ENCODE results near the gene ITGA1.
"Not testable (repeated sequence)": the region's sequence is repeated elsewhere in the genome, so short reads cannot be mapped to it uniquely, and the experiment has no call there.

ITGA1 gene

DNA sequence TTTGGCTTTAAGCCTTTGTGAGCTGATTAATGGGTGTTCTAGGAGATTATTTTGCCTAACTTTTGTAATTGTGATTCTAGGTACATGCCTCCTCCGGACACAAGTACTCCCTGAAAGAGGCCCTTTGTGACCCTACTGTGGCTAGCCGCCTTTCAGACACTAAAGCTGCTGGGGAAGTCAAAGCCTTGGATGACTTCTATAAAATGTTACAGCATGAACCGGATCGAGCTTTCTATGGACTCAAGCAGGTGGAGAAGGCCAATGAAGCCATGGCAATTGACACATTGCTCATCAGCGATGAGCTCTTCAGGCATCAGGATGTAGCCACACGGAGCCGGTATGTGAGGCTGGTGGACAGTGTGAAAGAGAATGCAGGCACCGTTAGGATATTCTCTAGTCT, 13.6 kb downstream of the ITGA1 start:
- no peak for DNase-seq (ENCODE audit: low read depth)

DNA sequence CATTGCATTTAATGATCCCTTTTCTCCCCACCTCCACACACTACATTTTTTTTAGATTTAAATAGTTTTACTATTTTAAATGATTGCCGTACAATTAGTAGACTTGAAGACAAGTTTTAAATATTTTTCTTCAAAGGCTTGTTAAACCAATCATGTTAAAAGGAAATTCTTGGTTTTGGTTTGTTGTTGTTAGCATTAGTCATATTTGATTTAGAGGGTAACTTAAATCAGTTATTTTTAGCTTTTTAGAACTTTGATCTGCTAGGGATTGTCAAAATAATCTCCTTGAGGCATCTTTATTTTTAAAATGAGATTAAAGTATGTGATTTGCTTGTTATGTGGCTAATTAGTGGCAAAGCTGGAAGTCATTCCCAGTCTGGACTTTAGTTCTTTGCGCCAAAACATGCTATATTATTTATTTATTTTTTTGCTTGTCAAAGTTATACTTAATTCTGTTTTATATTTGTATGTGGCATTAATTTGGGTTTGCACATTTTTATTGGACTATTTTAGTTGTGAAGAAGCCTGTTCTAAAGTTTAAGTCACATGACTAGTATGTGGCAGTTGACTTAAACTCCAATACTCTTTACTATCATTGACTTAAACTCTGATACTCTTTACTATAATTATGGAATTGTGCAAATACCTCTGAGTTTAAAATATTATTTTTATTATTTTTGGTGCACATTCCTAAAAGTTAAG, 14.7 kb downstream of the ITGA1 start:
- no peak for DNase-seq (ENCODE audit: low read depth)

DNA sequence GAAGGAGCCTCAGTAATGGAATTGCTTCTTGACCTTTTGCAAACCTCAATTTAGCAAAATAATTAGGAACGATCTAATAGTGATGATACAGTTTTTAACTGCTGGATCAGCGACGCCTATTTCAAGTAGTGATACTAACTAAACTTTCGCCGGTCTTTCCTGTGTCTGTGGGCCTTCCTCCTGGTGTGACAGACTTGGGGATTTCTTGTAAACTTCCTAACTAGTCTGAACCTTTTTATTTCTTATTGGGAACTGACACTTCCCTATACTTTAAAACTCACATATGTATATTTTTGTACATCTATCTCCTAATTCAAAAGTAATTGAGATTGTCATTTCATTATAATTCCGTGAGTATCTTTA, 15.2 kb downstream of the ITGA1 start:
- DNase-seq (ENCODE audit: low read depth), result no peak

DNA sequence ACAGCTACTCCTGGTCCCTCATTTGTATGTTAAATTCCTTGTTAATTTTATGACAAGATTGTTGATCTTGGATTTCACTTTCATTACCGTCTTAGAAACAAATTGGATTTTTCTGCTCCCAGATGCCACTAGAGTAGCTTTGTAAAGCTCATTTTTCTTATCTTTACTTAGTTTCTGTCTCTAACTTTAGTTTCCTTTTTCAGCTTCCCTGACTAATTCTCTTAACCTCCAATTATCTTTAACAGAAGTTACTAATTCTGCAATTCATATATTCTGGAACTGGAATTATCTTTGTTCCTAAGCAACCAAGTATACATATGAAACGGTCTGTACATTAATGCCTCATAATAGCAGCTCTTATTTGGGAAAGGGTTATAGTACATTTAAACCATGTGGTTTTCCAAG, 16.7 kb downstream of the ITGA1 start:
- DNase-seq (ENCODE audit: low read depth), result no peak

DNA sequence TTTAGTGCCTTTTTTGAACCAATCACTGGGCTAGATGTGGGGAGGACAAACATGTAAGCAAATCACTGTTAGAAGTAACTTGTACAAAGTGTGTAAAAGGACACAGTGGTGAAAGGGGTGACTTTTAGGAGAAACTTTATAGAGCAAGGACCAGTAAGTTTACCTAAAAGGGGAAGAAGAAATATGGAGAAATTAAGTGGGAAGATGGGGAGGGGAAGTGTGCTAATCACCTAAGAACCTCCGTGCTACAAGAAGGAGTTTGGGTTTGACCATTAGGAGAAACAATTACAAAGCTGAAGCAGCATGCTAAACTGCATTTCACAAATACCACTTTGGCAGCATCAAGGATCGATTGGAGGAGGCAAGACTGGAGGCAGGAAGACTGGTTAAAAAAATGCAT, 17.3 kb downstream of the ITGA1 start:
- DNase-seq (ENCODE audit: low read depth), result no peak

DNA sequence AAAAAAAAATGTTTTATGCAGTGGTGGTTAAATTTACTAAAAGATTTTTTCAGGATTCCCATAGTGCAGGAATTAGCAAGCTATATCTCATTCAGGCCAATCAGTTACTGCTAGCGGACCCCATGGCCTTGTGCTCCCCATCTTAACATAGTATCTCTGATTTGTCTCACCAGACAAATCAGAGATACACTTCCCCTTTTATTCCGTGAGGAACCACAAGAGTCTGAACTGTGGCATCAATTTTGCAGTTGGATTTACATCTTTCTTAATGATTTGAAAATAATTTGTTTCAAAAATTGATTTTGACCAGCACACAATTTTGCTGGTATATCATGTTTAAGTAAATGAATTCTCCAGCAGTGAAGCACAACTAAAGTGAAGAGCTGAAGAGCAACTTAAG, 17.9 kb downstream of the ITGA1 start:
- DNase-seq (ENCODE audit: low read depth), result no peak

DNA sequence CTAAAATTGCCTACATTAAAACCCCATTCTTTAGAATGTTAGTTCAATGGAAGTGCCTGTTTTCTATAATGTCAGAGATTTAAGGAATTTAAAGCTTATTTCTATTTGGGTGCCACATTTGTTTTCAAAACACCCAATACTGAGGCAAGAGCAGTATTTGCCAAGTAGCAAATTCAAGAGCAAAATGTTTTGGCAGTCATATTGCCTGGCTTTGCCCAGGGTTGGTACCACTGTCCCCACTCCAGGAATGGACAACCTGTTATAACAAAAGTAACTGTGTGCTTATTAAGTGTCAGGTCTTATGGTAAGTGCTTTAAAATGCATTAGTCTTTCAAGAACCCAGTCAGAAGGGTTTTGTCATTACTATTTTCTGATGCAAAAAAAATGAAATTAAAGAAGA, 19.3 kb downstream of the ITGA1 start:
- DNase-seq (ENCODE audit: low read depth), result no peak

DNA sequence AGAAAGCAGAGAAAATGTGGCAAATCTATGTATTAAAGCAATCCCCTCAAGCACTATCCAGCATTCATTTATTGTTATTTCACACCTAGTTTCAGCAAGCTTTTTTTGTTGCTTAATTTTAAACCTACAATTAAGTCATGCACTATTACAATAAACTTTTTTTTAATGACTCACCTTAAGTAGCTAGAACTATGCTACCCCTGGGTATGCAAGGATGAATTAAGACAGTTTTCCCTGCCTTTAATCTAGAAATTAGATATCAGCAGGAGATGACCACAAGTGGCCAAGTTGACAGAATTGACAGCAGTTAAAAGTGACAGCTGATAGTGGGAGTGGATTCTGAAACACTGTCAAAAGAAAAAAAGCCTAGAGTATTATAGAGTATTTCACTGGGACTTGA, 20.0 kb downstream of the ITGA1 start:
- DNase-seq (ENCODE audit: low read depth), result no peak

DNA sequence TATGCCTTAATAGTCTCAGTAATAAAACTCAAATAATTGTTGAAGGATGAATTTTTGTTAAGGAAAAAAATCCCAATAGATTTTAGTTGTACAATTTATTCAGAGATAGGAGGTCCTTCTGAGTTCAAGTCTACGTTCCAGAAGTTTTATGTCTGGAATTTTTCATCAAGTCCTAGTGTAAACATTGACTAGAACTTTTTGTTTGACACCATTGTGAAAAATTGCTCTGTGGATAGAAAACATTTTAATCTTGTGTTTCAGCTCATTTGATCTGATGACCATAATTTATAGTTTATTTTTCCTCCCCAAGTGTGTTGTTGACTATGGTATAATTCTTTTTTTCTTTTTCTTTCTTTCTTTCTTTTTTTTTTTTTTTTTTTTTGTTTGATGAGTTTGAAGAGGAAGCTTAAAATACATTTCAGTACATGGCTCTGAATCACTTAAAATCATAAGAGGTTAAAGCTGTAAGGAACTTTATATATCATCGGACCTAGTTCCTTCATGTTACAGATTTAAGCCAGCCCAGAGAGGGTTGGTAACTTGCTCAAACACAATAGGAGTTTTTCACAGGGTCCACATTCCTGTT, 20.7 kb downstream of the ITGA1 start:
- no peak for DNase-seq (ENCODE audit: low read depth)

DNA sequence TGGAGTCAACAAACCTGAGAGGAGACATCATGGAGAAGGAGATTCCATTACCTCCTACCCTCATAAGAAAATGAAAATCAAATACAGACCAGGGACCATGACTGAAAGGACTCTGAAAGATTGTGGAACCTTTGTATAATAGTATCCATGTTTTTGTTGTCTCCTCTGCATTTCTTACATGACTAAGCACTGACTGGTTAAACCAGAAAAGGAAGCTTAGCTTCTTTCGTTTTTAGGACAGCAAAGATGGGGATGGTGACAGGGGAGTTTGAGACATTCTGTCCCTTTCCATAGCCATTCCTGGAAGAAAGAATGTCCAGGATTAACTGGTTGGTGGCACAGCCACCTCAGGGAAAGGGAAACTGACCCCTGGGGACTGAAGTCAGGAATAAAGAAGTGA, 22.2 kb downstream of the ITGA1 start:
- no peak for DNase-seq (ENCODE audit: low read depth)

DNA sequence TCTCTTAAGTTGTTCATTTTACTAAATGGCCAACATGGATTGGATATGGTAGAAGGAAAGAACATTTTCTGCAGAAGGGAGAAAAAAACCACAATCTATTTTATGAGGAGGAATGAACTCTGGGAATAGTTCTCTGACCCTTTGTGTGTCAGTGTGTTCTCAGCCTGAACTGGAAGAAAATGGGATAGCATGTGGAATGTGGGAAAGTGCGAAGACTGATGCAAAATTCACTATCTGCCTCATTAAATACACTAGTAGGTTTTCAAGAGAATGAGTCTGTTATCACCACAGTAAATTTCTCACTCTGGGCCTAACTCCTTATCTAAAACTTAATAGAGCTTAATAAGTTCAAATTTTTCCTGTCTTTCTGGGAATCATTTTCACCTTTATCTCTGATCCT, 22.7 kb downstream of the ITGA1 start:
- no peak for DNase-seq (ENCODE audit: low read depth)

DNA sequence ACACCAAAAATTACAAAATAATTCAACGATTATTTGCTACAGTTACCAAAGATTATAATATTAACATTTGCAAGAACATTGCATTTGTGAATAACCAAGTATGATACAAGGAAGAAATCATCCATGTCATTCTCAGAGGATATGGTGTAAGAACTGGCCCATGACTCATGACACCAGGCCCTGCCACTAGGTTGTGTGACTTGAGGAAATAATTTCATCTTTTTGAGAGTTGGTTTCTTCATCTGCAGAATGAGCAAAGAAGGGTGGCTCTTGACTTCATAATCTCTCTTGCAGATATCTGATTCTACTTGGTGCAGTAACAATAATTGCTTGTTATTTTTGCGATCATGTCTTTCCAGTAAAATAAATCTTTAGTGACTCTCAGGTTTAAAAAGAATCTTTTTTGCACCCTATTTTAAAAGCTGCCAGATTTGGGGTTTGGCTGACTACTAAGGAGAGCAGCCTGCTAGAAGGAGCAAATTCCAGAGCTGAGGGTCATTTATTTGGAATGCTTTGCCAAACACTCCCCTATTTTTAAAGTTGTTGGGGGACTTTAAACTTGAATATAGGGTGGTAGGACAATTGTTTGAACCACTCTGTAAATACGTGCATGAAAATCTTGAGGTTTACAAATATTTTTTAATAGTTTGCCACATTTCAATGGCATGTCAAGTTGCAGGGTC, 23.5 kb downstream of the ITGA1 start:
- no peak for DNase-seq (ENCODE audit: low read depth)

DNA sequence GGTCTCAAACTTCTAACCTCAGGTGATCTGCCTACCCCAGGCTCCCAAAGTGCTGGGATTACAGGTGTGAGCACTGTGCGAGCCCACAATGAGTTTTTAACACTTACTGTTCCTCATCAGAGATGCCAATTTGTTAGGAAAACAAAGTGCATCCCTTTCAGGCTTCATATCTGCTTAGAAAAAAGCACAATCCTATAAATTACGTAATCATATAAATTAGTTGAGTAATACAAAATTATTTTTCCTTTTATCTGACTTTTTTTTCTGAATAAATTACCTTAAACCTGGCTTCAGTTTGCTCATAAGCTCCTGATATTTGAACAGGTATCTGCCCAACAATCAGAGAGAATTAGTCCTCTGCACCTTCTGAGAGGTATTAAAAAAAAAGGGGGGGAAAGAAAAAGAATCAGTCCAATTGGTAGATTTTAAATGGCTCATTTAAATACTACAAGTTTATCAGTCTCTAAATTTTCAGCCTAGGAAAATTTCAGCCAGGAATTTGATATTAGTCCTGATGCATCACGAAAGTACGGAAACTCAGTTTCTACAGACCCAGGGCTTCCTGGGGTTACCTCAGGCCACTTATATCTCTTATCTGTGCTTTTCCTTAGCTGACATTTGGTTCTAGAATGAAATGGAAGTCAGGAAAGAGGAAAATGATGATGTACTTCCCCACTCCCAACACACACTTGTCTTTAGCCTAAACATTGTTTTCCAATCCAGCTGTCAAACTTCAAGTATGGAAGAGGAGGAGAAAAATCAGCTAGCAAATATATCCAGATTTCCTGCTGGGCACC, 26.8 kb downstream of the ITGA1 start:
- DNase-seq (ENCODE audit: low read depth), result no peak

DNA sequence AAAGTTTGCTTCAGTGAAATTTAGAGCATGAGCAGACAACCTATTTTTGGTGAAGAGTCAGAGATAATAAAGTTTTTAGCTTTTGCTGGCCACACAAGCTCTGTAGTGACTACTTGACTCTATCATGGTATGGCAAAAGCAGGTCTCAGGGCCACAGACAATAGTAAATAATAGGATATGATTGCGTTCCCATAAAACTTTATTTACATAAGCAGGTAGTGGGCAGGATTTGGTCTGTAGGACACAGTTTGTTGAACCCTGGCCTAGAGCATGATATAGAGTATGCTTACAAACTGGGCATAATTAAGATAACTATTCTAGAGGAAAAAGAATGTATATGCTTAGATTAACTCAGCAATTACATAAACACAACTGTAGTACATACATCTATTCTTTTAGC, 30.1 kb downstream of the ITGA1 start:
- no peak for DNase-seq (ENCODE audit: low read depth)

DNA sequence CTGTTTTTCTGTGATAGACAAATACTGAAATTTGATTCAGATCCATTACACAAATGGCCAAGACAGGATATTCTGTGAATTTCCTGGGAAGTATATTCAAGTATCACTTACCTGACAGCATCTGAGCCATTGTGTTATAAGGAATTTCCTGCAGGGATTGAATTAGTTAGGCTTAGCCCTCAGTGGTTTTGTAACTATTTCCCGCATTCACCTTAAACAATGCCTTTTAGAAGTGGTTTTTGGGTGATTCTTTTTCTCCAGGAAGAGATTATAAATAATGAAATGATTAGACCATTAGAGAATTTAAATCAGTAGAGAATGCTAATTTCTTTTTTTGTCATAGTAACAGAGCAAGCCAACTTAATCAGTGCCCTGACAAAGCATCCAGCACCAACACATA, 30.6 kb downstream of the ITGA1 start:
- no peak for DNase-seq (ENCODE audit: low read depth)

DNA sequence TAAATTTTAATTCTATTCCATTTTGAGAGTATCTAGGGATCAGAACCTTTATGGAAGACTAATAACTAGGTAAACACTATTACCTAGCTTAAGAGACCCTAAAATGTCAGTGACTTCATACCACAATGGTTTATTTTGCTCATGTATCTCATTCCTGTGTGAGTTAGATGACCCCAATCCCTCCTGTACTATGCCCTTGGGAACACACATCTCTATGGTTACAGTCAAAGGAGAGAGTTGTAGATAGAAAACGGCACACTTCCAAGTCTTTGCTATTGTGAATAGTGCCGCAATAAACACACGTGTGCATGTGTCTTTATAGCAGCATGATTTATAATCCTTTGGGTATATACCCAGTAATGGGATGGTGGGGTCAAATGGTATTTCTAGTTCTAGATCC, 31.1 kb downstream of the ITGA1 start:
- DNase-seq (ENCODE audit: low read depth), result not testable (repeated sequence)

DNA sequence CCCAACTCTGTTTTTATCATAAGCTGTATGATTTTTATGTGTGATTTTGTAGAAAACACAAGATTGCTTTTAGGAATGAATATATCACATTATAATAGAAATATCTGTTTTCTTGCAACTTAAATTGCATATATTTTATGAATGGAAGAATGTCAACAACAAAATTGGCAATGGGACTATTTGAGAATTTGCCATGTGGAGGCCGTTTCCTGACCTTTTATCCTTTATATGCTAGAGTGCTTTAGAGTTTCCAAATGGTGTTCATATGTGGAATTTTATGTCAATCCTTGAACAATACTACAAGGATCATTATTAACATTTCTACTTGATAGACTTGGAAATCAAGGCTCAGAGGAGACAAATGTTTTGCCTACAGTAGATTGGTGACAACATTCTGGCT, 34.2 kb downstream of the ITGA1 start:
- DNase-seq (ENCODE audit: low read depth), result no peak

DNA sequence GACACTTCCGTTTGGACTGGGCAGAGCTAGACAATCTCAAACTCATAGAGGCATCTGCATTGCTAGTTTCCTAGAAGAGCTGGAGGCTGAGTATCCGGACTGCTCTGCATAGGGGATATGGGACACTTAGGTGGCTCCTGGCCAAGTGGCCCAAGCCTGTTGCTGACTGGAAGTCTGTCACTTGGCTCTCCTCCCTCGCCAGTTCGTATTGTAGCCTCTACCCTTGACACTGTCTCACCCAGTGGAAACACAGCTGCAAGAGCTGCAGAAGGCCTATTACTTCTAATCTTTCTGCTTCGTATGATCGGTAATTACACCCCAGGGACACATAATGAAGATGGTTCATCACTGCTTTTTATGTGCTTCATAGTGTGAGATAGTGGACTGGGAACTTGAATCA, 34.7 kb downstream of the ITGA1 start:
- DNase-seq (ENCODE audit: low read depth), result no peak

DNA sequence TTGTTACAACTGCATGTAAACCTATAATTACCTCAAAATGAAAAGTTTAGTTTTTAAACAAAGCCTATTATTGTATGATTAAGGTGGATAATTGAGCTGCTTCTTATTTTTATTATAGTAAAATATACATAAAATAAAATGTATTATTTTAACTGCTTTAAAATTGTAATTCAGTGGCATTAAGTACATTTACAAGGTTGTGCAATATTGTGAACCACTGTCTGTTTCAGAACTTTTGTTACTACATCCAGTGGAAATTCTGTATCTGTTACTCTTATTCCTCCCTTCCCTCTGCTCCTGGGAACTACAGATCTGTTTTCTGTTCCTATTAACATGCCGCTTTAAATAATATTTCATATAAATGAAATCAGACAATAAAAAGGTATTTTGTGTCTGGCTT, 37.1 kb downstream of the ITGA1 start:
- no peak for DNase-seq (ENCODE audit: low read depth)

DNA sequence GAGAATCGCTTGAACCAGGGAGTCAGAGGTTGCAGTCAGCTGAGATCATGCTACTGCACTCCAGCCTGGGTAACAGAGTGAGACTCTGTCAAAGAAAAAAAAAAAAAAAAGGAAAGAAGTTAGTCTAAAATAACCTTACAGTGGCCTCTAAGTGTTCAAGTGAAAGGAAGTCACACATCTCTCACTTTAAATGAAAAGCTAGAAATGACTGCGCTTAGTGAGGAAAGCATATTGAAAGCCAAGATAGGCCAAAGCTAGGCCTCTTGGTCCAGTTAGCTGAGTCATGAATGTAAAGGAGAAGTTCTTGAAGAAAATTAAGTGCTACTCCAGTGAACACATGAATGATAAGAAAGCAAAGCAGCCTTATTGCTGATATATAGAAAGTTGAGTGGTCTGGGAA, 38.1 kb downstream of the ITGA1 start:
- no peak for DNase-seq (ENCODE audit: low read depth)

DNA sequence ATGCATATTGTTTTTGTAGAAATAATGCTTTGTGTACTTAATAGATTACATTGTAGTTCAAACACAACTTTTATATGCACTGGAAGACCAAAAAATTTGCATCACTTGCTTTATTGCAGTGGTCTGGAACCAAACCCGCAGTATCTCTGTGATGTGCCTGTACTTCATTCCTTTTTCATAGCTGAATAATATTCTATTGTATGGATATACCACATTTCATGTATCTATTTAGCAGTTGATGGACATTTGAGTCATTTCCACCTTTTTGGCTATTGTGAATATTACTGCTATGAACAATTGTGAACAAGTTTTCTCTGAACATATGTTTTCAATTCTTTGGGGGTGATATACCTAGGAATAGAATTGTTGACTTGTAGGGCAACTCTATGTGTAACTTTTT, 40.1 kb downstream of the ITGA1 start:
- DNase-seq (ENCODE audit: low read depth), result no peak

DNA sequence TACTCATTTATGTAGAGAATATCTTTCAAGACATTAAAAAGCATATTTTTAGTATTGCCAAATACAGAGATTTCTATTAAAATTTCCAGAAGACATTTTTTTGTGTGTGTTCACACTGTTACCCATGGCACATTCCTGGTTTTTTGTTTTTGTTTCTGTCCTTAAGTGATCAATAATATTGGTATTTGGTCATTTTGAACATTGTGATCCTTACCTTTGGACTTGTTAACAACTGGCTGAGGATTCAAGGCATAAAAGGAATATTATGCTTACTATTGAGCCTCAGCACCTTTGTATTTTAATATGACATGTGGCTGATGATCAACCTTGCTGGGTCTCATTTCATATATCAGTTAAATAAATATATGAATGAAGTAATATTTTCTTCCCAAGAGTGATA, 41.9 kb downstream of the ITGA1 start:
- DNase-seq (ENCODE audit: low read depth), result no peak

DNA sequence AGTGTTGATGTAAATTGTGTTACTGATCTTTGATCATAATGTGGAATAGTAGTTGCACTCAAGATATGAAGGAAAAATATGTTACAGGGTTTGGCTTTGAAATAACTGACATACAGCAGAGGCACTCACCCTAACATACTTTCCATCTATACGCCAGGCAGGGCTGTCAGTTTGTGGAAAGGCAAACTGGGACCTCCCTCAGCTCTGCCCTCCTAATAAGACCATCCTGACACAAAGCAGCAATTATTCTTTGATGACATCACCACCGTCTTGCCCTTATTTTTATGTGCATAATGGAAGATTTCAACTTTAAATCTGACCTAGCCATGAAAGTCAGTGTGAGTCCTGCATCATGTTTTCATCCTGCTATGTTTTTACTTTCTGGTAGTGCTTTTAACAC, 42.9 kb downstream of the ITGA1 start:
- no peak for DNase-seq (ENCODE audit: low read depth)

Measured in T-helper 22 cell (primary cell).